NCI-H146 (cell line): ENCODE data around the gene XRCC1.
"Not testable (repeated sequence)": the region's sequence is repeated elsewhere in the genome, so short reads cannot be mapped to it uniquely, and the experiment has no call there.

Experiments used
- DNase-seq: peaks from one replicate; lab custom pipeline; 2025; lab: John Stamatoyannopoulos, UW

XRCC1 gene

GRCh38 chr19:43600326-43600725, 25.0 kb upstream of the XRCC1 start:
- DNase-seq = not testable (repeated sequence)

- DNase-seq = no peak
Measured at GRCh38 chr19:43599635-43600295, 24.4 kb upstream of the XRCC1 start.

- no peak for DNase-seq
Measured at GRCh38 chr19:43598445-43599240, 23.3 kb upstream of the XRCC1 start.

GRCh38 chr19:43597876-43598275, 22.5 kb upstream of the XRCC1 start:
- DNase-seq = no peak

- DNase-seq = no peak
Measured at GRCh38 chr19:43596842-43597461, 21.6 kb upstream of the XRCC1 start.

- DNase-seq = peak; percentile 100
Measured at GRCh38 chr19:43595999-43596841, 20.9 kb upstream of the XRCC1 start, which contains the start of the genes IRGQ and ZNF576. Gene IRGQ, minus strand, starts transcription at chr19:43596134. Its CDS starts 796 bp downstream, at chr19:43595338. Gene ZNF576, plus strand, starts transcription at chr19:43596595. Its CDS starts 514 bp downstream, at chr19:43597109.

GRCh38 chr19:43595605-43595998, 20.3 kb upstream of the XRCC1 start:
- DNase-seq = no peak

- no peak for DNase-seq
Measured at GRCh38 chr19:43594710-43595604, 19.6 kb upstream of the XRCC1 start.

- DNase-seq = no peak
Measured at GRCh38 chr19:43594081-43594697, 18.9 kb upstream of the XRCC1 start.

GRCh38 chr19:43592800-43593350, 17.5 kb upstream of the XRCC1 start:
- no peak for DNase-seq

GRCh38 chr19:43591904-43592772, 16.8 kb upstream of the XRCC1 start:
- no peak for DNase-seq

- no peak for DNase-seq
Measured at GRCh38 chr19:43589678-43590077, 14.4 kb upstream of the XRCC1 start.

- DNase-seq = no peak
Measured at GRCh38 chr19:43589277-43589676, 13.9 kb upstream of the XRCC1 start.

GRCh38 chr19:43587029-43587428, 11.7 kb upstream of the XRCC1 start:
- DNase-seq = not testable (repeated sequence)

- DNase-seq = no peak
Measured at GRCh38 chr19:43586346-43586745, 11.0 kb upstream of the XRCC1 start.

- DNase-seq = no peak
Measured at GRCh38 chr19:43584484-43584883, 9.2 kb upstream of the XRCC1 start.

- DNase-seq = no peak
Measured at GRCh38 chr19:43582495-43582894, 7.2 kb upstream of the XRCC1 start.

- no peak for DNase-seq
Measured at GRCh38 chr19:43581467-43581866, 6.1 kb upstream of the XRCC1 start.

GRCh38 chr19:43578787-43579186, 3.5 kb upstream of the XRCC1 start:
- DNase-seq = no peak
